HG02588 (cell line): Measurements from ENCODE around the gene CMKLR1.

Source experiments
- ATAC-seq: cut with Tn5 transposase; IDR thresholded peaks from one replicate; pipeline ENCODE4 v1.9.1; 2021; ENCODE audit warnings: mild to moderate bottlenecking, moderate library complexity; ENCODE audit not compliant: unreplicated experiment

The CMKLR1 gene

GRCh38 chr12:108317308-108318234 is 21.5 kb downstream of the CMKLR1 start:
- ATAC-seq: no peak

- no peak for ATAC-seq
These were observed 22.7 kb downstream of the CMKLR1 start for GRCh38 chr12:108316176-108317086.

- no peak for ATAC-seq
These were observed 23.5 kb downstream of the CMKLR1 start for GRCh38 chr12:108315486-108316105.

GRCh38 chr12:108313606-108314351 is 25.3 kb downstream of the CMKLR1 start:
- no peak for ATAC-seq

- no peak for ATAC-seq
These were observed 25.9 kb downstream of the CMKLR1 start for GRCh38 chr12:108313241-108313605.

- ATAC-seq: no peak
These were observed 26.4 kb downstream of the CMKLR1 start for GRCh38 chr12:108312693-108313189.

GRCh38 chr12:108312073-108312659 is 26.9 kb downstream of the CMKLR1 start:
- no peak for ATAC-seq

GRCh38 chr12:108311605-108312004 is 27.5 kb downstream of the CMKLR1 start:
- ATAC-seq: no peak

GRCh38 chr12:108310489-108310888 is 28.6 kb downstream of the CMKLR1 start:
- no peak for ATAC-seq

GRCh38 chr12:108309674-108310312 is 29.3 kb downstream of the CMKLR1 start:
- no peak for ATAC-seq

- ATAC-seq: no peak
These were observed 30.6 kb downstream of the CMKLR1 start for GRCh38 chr12:108308395-108309085.

GRCh38 chr12:108307006-108307405 is 32.1 kb downstream of the CMKLR1 start:
- ATAC-seq: no peak

GRCh38 chr12:108306506-108306905 is 32.6 kb downstream of the CMKLR1 start:
- ATAC-seq: no peak

- ATAC-seq: no peak
These were observed 33.1 kb downstream of the CMKLR1 start for GRCh38 chr12:108305991-108306501.

GRCh38 chr12:108305520-108305919 is 33.6 kb downstream of the CMKLR1 start:
- no peak for ATAC-seq

GRCh38 chr12:108304633-108305032 is 34.5 kb downstream of the CMKLR1 start:
- ATAC-seq: no peak

GRCh38 chr12:108303703-108304102 is 35.4 kb downstream of the CMKLR1 start:
- no peak for ATAC-seq

GRCh38 chr12:108302403-108303311 is 36.5 kb downstream of the CMKLR1 start:
- no peak for ATAC-seq
